ENCODE results near the gene CACNG5.
A peak's percentile ranks its signal among the peaks of the same experiment; 100 is the strongest.

Gene CACNG5

GRCh38 chr17:66829386-66829864 is 5.5 kb upstream of the CACNG5 start:
- peak; percentile 54 for DNase-seq

DNA sequence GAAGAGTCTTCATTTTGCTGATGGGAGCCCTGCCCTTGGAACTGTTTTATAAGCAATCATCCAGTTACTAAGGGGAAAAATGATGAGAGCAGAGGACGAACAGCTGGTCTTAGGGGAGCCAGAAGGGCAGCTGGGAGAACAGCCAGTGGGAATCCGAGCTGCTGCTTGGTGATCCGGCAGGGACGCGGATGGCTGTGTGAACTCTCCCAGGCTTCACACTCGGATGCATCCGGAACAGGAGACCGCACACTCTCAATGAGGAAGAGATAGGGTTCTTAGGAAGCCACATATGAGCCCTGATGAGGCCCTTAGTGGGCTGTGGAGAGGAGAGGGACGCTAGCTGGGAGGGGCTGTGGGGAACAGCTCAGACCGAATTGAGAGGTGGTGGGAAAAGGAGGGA is 5.0 kb upstream of the CACNG5 start:
- no peak for DNase-seq

- no peak for DNase-seq
Observed at GRCh38 chr17:66830451-66830850, 4.5 kb upstream of the CACNG5 start.

- DNase-seq, result no peak
Observed at GRCh38 chr17:66831383-66832210, 3.3 kb upstream of the CACNG5 start.

DNA sequence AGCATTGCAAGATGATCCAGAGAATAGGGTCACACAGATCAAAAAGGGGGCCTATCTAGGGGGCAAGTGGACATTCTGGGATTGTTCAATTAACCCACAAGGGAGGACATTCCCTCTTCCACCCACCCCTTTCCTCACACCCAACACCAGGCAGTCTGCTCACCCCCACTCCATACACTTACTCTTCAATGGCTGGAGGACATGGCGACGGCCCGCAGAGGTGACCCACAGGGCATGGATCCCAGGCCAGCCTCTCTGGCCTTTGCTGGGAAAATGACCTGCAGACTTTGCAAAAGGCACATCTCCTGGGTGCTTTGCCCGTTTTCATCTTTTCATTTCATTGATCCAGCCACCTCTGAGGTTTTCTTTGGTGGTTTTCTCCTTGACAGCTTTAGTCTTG is 1.7 kb upstream of the CACNG5 start:
- DNase-seq, result no peak

DNA sequence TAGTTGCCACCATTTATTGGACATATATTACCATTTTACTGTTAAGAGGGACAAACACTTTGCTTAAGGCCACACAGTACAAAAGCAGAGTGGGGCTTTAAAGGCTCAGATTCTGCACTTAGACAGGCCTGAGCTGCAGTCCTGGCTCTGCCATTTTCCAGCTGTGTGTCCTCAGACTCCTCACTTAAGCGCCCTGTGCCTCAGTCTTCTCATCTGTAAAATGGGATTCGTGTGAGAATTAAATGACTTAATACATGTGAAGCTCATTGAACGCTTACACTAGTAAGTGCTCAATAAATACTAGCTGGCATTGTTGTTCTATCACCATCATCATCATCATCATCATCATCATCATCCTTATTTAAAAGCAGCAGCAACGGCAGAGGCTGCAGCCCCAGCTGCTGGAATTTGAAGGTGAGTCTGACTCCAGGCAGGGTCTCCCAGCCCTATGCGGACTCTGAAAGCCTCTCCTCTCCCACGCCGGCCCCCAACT is 445 bp upstream of the CACNG5 start:
- no peak for DNase-seq

DNA sequence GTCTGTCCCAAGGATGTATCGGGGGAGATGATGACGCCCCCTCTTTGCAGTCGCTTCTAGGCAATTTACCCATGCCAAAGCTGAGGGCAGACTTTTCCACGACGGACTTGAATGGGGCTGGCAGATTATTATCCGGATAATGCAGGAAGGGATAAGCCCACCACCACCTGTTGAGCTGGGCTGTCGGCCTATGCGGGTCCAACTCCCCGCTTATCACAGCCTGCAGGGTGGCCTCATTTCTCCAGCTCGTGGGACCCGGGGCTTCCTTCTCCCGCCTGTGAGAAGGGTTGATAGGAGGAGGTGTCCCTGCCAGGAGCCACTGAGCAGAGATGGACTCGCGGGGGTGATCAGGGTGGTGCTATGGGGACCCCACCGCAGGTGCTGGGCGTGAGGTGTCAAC is 559 bp downstream of the CACNG5 start:
- no peak for DNase-seq

DNA sequence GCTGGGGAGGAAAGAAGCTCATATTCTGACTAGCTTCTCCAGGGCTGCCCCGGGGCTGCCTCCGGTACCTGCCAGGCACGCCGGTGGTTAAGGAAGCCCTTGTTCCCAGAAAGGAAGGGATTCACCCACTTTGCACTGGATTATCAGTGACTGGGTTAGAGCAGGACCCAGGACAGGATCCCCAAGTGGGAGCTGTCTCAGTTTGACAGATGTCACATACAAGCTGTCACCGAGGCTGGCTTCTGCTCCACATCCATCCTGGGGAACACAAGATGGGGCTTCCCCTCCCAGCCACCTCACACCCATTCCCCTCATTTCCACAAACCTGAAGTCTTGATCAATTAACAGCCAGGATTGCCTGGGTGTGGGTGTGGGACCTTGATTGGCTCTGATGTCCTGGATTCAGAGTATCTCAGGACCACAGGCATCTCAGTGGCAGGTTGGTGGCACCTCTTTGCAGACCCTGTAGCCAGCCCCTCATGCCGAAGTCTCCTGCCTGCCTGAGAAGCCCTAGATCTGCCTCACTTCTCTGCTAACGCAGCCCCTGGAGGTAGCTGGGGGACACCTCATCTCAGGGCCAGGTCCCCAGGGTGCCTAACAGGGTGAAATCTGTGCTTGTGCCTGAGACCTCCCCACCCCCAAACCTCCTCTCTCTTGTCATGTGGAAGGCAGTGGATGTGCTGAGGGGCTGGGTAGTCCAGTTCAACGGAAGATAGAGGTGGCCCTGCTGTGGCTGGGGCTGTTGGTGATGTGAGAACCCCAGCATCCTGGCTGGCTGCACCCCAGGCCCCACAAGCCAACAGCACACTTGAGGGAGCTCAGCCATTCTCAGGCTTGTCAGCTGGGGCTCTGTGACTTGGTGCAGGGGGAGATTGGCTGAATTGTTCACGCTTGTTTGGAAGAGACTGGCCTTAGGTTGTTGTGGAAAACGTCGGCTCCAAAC is 1.4 kb downstream of the CACNG5 start:
- DNase-seq, result no peak

DNA sequence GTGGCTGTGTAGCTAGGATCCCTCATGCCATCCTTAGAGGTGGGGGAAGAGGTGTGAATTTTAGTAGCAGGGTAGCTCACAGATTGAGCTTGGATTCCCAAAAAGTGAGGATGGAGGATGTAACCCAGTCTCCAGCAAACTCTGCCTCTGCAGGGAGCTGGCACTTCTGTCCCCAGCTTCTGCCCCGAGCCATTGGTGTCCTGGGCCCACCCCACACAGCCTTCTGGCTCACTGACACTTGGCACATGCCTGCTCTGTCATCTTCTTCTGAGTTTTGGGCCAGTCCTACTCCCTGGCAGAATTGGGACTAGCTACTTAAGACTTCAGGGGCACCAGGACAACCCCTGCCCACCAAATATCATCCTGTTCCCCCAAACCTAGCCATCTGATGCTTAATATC is 2.3 kb downstream of the CACNG5 start:
- DNase-seq, result no peak

GRCh38 chr17:66837885-66838665 is 3.2 kb downstream of the CACNG5 start:
- no peak for DNase-seq

DNA sequence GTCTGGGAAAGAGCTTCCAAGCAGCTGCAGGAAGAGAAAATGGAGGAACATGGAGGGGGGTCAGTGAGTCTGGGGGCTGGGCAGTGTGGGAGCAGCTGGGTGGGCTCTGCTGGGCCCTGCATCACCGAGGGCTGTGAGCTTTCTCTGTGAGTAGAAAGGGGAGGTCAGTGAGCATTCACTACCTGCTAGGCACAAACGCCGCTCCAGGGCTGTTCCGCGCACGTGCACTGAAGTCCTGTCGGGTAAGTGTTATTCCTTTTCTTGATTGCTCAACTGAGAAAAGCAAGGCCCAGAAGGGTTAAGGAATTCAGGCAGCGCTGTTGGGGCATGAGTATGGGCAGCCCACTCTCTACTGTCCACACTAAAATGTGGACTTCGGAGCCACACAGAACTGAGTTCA is 4.7 kb downstream of the CACNG5 start:
- DNase-seq, result no peak

- no peak for DNase-seq
Observed at GRCh38 chr17:66840061-66840460, 5.1 kb downstream of the CACNG5 start.

GRCh38 chr17:66841328-66841727 is 6.4 kb downstream of the CACNG5 start:
- DNase-seq, result no peak

DNA sequence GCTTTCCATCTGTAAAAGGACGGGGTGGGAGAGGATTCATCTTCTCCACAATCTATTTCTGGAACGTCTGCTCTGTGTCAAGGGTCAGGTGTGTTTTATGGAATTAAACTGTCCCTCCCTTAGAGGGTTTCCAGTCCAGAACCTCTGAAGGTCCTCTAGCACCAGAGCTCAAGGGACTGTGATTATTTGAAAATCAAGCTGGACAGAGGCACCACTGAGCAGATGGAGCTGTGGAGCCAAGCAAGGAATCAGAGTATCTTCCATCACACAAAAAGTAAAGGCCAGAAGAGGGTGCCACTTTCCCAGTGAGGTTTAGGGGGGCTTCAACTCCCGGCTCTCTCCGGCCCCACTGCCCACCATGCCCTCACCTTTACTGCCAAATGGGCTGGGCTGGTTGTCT is 6.8 kb downstream of the CACNG5 start:
- DNase-seq, result no peak

- no peak for DNase-seq
Observed at GRCh38 chr17:66842505-66842904, 7.6 kb downstream of the CACNG5 start.

- DNase-seq, result no peak
Observed at GRCh38 chr17:66842959-66843358, 8.0 kb downstream of the CACNG5 start.

DNA sequence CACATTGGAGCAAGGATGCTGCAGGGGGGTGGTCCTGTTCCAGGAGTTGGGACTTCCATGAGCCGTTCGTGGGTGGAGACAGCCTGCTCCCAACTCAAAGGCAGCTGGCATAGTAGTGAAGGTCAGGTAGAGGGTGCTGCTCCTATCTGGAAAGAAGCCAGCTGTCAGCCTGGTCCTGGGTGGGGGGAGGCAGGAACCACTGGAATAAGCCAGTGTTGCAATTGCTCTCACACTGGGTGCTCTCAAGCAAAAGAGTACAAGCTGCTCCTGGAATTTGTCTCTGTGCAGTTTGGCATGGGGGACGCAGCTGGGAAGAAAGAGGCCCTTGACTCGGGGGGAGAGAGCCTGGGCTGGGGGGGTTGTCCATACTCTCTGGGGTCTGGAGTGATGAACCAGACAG is 8.7 kb downstream of the CACNG5 start:
- DNase-seq, result no peak

DNA sequence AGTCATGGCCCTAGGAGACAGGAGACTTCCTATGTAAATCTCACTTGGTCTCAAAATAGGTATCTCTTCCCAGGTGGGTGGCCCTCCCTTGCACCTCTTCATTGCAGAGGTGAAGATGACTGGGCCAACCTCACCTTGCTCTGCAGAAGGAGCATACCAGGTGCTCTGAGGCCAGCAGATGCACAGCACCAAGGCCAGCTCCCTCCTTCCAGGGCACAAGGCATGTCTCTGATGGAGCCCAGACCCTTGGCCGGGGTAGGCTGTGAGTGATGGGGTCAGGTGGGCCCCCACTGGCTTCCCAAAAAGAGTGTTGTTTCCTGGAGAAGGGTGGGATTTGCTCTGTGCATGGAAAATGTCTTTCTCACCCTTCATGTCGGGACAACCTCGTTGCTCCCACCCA is 12.8 kb downstream of the CACNG5 start:
- no peak for DNase-seq

- no peak for DNase-seq
Observed at GRCh38 chr17:66848496-66848895, 13.6 kb downstream of the CACNG5 start.

DNA sequence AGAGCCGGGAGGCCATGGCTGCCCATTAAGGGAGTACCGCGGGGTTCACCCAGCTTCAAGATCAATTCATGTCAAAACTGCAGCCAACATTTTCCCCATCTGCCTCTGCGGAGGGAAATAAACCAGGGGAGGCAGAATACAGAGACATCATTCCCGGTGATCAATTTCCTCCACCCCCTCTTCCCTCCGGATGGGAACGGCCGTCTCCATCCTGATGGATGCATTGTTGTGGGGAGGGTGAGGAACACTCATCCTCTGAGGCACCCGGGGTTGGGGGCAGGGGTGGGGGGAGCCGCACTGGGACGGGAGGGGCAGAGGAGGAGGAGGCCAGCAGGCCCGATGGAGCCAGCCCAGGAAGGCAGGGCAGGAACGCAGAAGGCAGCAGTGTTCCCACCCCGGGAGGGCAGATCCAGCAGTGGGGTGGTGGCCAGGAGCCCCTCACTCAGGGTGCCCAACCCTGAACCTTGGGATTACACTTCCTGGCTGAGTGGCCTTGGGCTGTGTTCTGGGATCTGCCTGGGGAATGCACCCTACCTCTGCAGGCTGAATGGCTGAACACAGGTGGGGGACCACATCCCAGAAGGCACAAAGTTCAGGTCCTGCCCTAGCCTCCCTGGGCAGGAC is 14.2 kb downstream of the CACNG5 start:
- no peak for DNase-seq

DNA sequence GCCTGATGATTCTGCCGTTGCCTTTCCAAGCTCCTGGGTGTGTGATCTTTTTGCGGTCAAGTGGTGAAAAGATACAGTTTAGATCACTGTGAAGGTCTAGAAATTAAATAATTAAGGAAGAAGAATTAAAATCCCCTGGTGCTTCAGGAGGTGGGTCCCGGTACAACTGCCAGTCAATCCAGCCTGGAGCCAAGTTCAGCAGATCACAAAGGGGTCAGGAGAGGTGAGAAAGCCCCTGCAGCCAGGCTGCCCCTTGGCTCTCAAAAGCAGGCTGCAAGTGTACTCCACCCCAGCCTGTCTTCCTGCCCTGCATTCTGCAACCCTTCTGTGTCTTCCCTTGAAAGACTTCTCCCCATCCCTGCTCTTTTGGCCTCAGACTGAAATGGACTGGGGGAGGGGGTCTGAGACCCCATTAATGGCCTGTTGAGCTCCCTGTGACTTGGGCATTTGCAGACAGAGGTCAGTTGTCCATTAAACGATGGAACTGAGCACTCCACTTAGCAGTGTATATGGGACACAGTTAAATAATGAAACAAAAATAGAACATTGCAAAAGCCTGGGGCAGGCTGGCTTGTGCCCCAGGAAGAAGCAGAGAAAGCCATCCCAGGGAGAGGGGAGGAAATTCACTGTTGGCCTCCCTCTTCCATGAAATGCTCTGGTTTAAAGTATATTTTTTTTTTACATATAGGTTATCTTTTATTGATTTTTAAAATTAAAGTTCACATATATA is 15.1 kb downstream of the CACNG5 start:
- DNase-seq, result no peak

- DNase-seq, result no peak
Observed at GRCh38 chr17:66850692-66851091, 15.8 kb downstream of the CACNG5 start.
